HEK293 (cell line): ENCODE results near the gene NDUFS2.

ENCODE experiments used
- CTCF ChIA-PET: fragments of 350-600 bp; formaldehyde crosslinking; extraction: SDS; loops from one replicate; lab custom pipeline; 2021; ENCODE audit warnings: antibody characterized with exemption; lab: Yijun Ruan, JAX
- POLR2A ChIA-PET: fragments of 300-600 bp; formaldehyde crosslinking; extraction: SDS; loops from one replicate; lab custom pipeline; 2020; ENCODE audit warnings: antibody characterized with exemption, inconsistent platforms; lab: Yijun Ruan, JAX
- H3K27ac ChIP-seq: fragments of 200-500 bp; sonication (Bioruptor generic); 2 replicates; pipeline ENCODE4 v1.5.1; 2014; ENCODE audit warnings: low read depth, low read length, control low read depth, inconsistent platforms; ENCODE audit errors: extremely low read depth
- H3K36me3 ChIP-seq, 2 experiments: fragments of 200-500 bp in 1 of 2; sonication (Bioruptor generic) in 1 of 2; 1 replicate in 1 of 2; 2 replicates in 1 of 2; pipeline ENCODE4 v1.5.1; 2014 to 2017; ENCODE audit warnings: inconsistent platforms in 2 of 2, low read length in 2 of 2; ENCODE audit not compliant: control insufficient read depth in 2 of 2, insufficient read depth in 1 of 2
- H3K4me1 ChIP-seq: fragments of 200-500 bp; sonication (Bioruptor generic); 2 replicates; pipeline ENCODE4 v1.5.1; 2014; ENCODE audit warnings: mild to moderate bottlenecking, low read length, inconsistent platforms; ENCODE audit not compliant: control insufficient read depth, insufficient read depth
- H3K4me3 ChIP-seq: 2 replicates; pipeline ENCODE4 v1.5.1; 2011; ENCODE audit warnings: low read depth, mild to moderate bottlenecking, control low read depth, low read length, moderate library complexity
- H3K9me3 ChIP-seq: fragments of 200-500 bp; sonication (Bioruptor generic); 2 replicates; pipeline ENCODE4 v1.5.1; 2014; ENCODE audit warnings: low read depth, low read length, inconsistent platforms; ENCODE audit not compliant: control insufficient read depth, insufficient read depth
- EGR2 ChIP-seq: fragments of 450-650 bp; formaldehyde crosslinking; IDR thresholded peaks from 2 replicates; pipeline ENCODE4 v1.5.1; 2016; ENCODE audit warnings: low read depth, missing biosample characterization, missing genetic modification characterization
- HOXC10 ChIP-seq: sonication (generic); formaldehyde crosslinking; IDR thresholded peaks from 2 replicates; pipeline ENCODE4 v1.8.1; 2023; ENCODE audit warnings: mild to moderate bottlenecking, missing genetic modification reagents
- KLF1 ChIP-seq: fragments of 450-650 bp; formaldehyde crosslinking; IDR thresholded peaks from 2 replicates; pipeline ENCODE4 v1.5.1; 2016; ENCODE audit warnings: missing biosample characterization, missing genetic modification characterization
- KLF10 ChIP-seq: fragments of 450-650 bp; IDR thresholded peaks from 2 replicates; pipeline ENCODE4 v1.5.1; 2018; ENCODE audit warnings: missing biosample characterization, mild to moderate bottlenecking, missing genetic modification characterization
- SCRT2 ChIP-seq: fragments of 450-650 bp; formaldehyde crosslinking; IDR thresholded peaks from 2 replicates; pipeline ENCODE4 v1.5.1; 2016; ENCODE audit warnings: missing biosample characterization, missing genetic modification characterization
- SP2 ChIP-seq: fragments of 450-650 bp; formaldehyde crosslinking; IDR thresholded peaks from 2 replicates; pipeline ENCODE4 v1.5.1; 2016; ENCODE audit warnings: missing biosample characterization, missing genetic modification characterization
- SP3 ChIP-seq: fragments of 450-650 bp; formaldehyde crosslinking; IDR thresholded peaks from 2 replicates; pipeline ENCODE4 v1.5.1; 2016; ENCODE audit warnings: missing biosample characterization, missing genetic modification characterization
- ZBTB17 ChIP-seq: fragments of 450-650 bp; formaldehyde crosslinking; IDR thresholded peaks from 2 replicates; pipeline ENCODE4 v1.5.1; 2016; ENCODE audit warnings: missing biosample characterization, missing genetic modification characterization
- ZBTB21 ChIP-seq: fragments of 450-650 bp; formaldehyde crosslinking; IDR thresholded peaks from 2 replicates; pipeline ENCODE4 v1.5.1; 2017; ENCODE audit warnings: missing biosample characterization, missing genetic modification characterization
- ZBTB48 ChIP-seq: fragments of 450-650 bp; formaldehyde crosslinking; IDR thresholded peaks from 2 replicates; pipeline ENCODE4 v1.5.1; 2016; ENCODE audit warnings: missing biosample characterization, missing genetic modification characterization
- ZNF239 ChIP-seq: fragments of 450-650 bp; formaldehyde crosslinking; IDR thresholded peaks from 2 replicates; pipeline ENCODE4 v1.5.1; 2016; ENCODE audit warnings: missing biosample characterization, missing genetic modification characterization
- ZNF354C ChIP-seq: fragments of 450-650 bp; formaldehyde crosslinking; IDR thresholded peaks from 2 replicates; pipeline ENCODE4 v1.5.1; 2016; ENCODE audit warnings: missing biosample characterization, missing genetic modification characterization, low read depth, borderline replicate concordance
- ZNF394 ChIP-seq: fragments of 450-650 bp; formaldehyde crosslinking; IDR thresholded peaks from 2 replicates; pipeline ENCODE4 v1.5.1; 2016; ENCODE audit warnings: missing biosample characterization, missing genetic modification characterization, mild to moderate bottlenecking, moderate library complexity, borderline replicate concordance
- ZNF423 ChIP-seq: fragments of 450-650 bp; formaldehyde crosslinking; IDR thresholded peaks from 2 replicates; pipeline ENCODE4 v1.5.1; 2016; ENCODE audit warnings: missing biosample characterization, missing genetic modification characterization
- ZNF530 ChIP-seq: fragments of 450-650 bp; formaldehyde crosslinking; IDR thresholded peaks from 2 replicates; pipeline ENCODE4 v1.5.1; 2016; ENCODE audit warnings: low read depth, missing biosample characterization, missing genetic modification characterization
- ZNF555 ChIP-seq: fragments of 450-650 bp; formaldehyde crosslinking; conservative IDR thresholded peaks from 2 replicates; pipeline ENCODE4 v1.5.1; 2017; ENCODE audit warnings: missing biosample characterization, mild to moderate bottlenecking, missing genetic modification characterization, inconsistent platforms
- ZNF677 ChIP-seq: fragments of 450-650 bp; IDR thresholded peaks from 2 replicates; pipeline ENCODE4 v1.5.0; 2018; ENCODE audit warnings: missing biosample characterization, mild to moderate bottlenecking, missing genetic modification characterization, moderate library complexity
- ZNF704 ChIP-seq: fragments of 450-650 bp; formaldehyde crosslinking; IDR thresholded peaks from 2 replicates; pipeline ENCODE4 v1.5.1; 2016; ENCODE audit warnings: missing biosample characterization, missing genetic modification characterization
- ZNF776 ChIP-seq: fragments of 450-650 bp; formaldehyde crosslinking; IDR thresholded peaks from 2 replicates; pipeline ENCODE4 v1.5.0; 2017; ENCODE audit warnings: missing biosample characterization, missing genetic modification characterization, borderline replicate concordance
- ZNF843 ChIP-seq: fragments of 450-650 bp; formaldehyde crosslinking; IDR thresholded peaks from 2 replicates; pipeline ENCODE4 v1.5.1; 2016; ENCODE audit warnings: missing biosample characterization, missing genetic modification characterization
- TF ChIP-seq, protein P1 (sequence below): fragments of 450-650 bp; formaldehyde crosslinking; IDR thresholded peaks from 2 replicates; pipeline ENCODE4 v1.5.1; 2016; ENCODE audit warnings: missing biosample characterization, missing genetic modification characterization
- TF ChIP-seq, protein P2 (sequence below): fragments of 450-650 bp; formaldehyde crosslinking; IDR thresholded peaks from 2 replicates; pipeline ENCODE4 v1.5.1; 2016; ENCODE audit warnings: missing biosample characterization, missing genetic modification characterization
- TF ChIP-seq, protein P3 (sequence below): fragments of 450-650 bp; formaldehyde crosslinking; IDR thresholded peaks from 2 replicates; pipeline ENCODE4 v1.5.1; 2016; ENCODE audit warnings: missing biosample characterization, missing genetic modification characterization

Gene NDUFS2

GRCh38 chr1:161185282-161185682, 16.9 kb upstream of the NDUFS2 start (continued):
- TF ChIP-seq, protein P1, sequence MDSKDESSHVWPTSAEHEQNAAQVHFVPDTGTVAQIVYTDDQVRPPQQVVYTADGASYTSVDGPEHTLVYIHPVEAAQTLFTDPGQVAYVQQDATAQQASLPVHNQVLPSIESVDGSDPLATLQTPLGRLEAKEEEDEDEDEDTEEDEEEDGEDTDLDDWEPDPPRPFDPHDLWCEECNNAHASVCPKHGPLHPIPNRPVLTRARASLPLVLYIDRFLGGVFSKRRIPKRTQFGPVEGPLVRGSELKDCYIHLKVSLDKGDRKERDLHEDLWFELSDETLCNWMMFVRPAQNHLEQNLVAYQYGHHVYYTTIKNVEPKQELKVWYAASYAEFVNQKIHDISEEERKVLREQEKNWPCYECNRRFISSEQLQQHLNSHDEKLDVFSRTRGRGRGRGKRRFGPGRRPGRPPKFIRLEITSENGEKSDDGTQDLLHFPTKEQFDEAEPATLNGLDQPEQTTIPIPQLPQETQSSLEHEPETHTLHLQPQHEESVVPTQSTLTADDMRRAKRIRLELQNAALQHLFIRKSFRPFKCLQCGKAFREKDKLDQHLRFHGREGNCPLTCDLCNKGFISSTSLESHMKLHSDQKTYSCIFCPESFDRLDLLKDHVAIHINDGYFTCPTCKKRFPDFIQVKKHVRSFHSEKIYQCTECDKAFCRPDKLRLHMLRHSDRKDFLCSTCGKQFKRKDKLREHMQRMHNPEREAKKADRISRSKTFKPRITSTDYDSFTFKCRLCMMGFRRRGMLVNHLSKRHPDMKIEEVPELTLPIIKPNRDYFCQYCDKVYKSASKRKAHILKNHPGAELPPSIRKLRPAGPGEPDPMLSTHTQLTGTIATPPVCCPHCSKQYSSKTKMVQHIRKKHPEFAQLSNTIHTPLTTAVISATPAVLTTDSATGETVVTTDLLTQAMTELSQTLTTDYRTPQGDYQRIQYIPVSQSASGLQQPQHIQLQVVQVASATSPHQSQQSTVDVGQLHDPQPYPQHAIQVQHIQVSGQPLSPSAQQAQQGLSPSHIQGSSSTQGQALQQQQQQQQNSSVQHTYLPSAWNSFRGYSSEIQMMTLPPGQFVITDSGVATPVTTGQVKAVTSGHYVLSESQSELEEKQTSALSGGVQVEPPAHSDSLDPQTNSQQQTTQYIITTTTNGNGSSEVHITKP (tag by site-specific recombination), result peak; percentile 96
- TF ChIP-seq ZBTB48 (tag by site-specific recombination), result no peak
- TF ChIP-seq, all 188 proteins: peak for 3

DNA sequence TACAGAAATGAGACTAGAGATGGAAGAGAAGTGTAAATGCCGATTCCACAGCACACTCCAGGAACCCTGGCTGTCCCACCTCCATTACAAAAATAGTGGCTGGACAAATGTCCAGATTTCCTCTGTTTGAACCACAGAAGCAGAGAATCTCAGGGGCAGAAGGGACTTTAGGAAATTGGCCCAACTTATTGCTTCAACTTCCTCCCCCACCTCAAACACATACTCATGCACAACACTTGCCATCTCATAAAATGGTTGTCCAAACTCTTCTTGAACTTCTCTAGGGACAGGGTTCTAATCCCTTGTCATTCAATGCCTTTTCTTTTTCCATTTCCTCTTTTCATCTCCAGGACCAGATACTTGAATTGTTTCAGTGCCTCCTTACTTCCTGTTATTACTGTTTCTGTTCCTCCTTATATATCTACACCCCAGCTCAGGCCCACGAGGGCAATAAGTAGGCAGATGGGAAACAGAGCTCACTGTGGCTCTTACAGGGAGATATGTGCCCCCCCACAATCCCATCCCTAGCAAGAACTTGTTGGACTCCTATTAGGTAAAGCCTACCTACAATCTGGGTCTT, 16.3 kb upstream of the NDUFS2 start:
- no peak overlapping the region for H3K4me3 ChIP-seq
- H3K27ac ChIP-seq, result no peak overlapping the region
- ChIA-PET CTCF (interaction anchor here (0.6 to 1.9 kb wide), 4 partner anchors 21 to 40 kb away, joined by 3 to 8 read pairs (median 4); partner anchors contain the start of genes PPOX and TOMM40L), POLR2A (interaction anchor here (1.0 kb wide), 1 partner anchor 16 kb away, joined by 3 read pairs; the partner anchor contains the start of gene NDUFS2)
- H3K36me3 ChIP-seq, result no peaks in the 10 kb centered on the region
- TF ChIP-seq ZNF776 (tag by site-specific recombination) (no peak), ZBTB21 (tag by site-specific recombination) (no peak), ZNF239 (no peak), SP2 (tag by site-specific recombination) (no peak), KLF1 (tag by site-specific recombination) (no peak), ZNF843 (tag by site-specific recombination) (no peak), ZNF394 (no peak), ZNF677 (tag by site-specific recombination) (no peak)
- H3K4me1 ChIP-seq, result no peaks in the 10 kb centered on the region
- H3K9me3 ChIP-seq, result no peaks in the 10 kb centered on the region

DNA sequence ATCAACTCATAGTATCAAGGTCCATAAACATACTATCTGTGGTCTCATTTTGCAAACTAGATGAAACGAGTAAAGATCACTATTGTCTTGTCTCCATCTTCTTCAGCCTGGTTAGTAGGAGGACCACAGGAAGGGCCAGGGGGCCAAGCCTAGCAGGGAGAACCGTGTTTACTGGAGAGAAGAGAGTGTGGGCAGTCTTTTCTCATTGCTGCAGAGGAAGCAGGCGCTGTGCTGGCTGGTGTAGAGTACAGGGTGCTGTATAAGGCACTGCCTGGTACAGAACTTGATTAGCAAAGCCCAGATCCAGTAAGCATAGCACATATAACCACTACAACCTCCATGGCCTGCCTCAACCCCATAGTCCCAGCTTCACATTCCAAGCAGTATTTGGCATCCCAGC, 14.9 kb upstream of the NDUFS2 start:
- Histone ChIP-seq H3K36me3 (no peaks in the 10 kb centered on the region), H3K27ac (no peak overlapping the region), H3K4me1 (no peaks in the 10 kb centered on the region), H3K9me3 (no peaks in the 10 kb centered on the region), H3K4me3 (no peak overlapping the region)
- ChIA-PET CTCF (interaction anchor here (0.6 to 1.9 kb wide), 3 partner anchors 21 to 42 kb away, joined by 4 to 8 read pairs (median 6); partner anchors contain the start of gene PPOX), POLR2A (no interaction called here)
- no peak for TF ChIP-seq SP3 (tag by site-specific recombination)
- no peak for TF ChIP-seq ZNF423
- TF ChIP-seq EGR2 (tag by site-specific recombination), result no peak
- no peak for TF ChIP-seq ZNF704

DNA sequence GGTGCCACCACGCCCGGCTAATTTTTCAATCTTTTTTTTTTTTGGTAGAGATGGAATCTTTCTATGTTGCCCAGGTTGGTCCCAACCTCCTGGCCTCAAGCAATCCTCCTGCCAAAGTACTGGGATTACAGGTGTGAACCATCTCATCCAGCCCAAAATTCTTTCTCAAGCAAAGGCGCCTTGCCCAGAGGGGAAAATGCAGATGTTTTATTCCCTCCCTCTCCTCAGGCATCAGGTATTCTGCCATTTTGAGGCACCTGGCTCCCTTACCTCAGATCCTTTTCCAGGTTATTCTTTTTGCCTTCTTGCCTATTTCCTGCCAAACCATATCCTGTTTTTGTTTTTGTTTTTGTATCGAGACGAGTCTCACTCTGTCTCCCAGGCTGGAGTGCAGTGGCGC, 13.8 kb upstream of the NDUFS2 start:
- Histone ChIP-seq H3K9me3 (no peaks in the 10 kb centered on the region), H3K4me1 (no peaks in the 10 kb centered on the region), H3K36me3 (no peaks in the 10 kb centered on the region), H3K4me3 (no peak overlapping the region), H3K27ac (no peak overlapping the region)
- POLR2A ChIA-PET, result no interaction called here
- CTCF ChIA-PET, result interaction anchor here (0.6 to 1.0 kb wide), 4 partner anchors 9 to 481 kb away, joined by 3 to 5 read pairs (median 4); partner anchors contain the start of gene TOMM40L
- TF ChIP-seq ZNF555 (tag by site-specific recombination) (no peak), ZBTB17 (no peak), ZNF354C (no peak), SCRT2 (tag by site-specific recombination) (no peak), ZNF530 (tag by site-specific recombination) (no peak), HOXC10 (no peak), KLF10 (tag by site-specific recombination) (no peak)
- TF ChIP-seq, protein P2, sequence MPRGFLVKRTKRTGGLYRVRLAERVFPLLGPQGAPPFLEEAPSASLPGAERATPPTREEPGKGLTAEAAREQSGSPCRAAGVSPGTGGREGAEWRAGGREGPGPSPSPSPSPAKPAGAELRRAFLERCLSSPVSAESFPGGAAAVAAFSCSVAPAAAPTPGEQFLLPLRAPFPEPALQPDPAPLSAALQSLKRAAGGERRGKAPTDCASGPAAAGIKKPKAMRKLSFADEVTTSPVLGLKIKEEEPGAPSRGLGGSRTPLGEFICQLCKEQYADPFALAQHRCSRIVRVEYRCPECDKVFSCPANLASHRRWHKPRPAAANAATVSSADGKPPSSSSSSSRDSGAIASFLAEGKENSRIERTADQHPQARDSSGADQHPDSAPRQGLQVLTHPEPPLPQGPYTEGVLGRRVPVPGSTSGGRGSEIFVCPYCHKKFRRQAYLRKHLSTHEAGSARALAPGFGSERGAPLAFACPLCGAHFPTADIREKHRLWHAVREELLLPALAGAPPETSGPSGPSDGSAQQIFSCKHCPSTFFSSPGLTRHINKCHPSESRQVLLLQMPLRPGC (tag by site-specific recombination), result no peak
- TF ChIP-seq, protein P3, sequence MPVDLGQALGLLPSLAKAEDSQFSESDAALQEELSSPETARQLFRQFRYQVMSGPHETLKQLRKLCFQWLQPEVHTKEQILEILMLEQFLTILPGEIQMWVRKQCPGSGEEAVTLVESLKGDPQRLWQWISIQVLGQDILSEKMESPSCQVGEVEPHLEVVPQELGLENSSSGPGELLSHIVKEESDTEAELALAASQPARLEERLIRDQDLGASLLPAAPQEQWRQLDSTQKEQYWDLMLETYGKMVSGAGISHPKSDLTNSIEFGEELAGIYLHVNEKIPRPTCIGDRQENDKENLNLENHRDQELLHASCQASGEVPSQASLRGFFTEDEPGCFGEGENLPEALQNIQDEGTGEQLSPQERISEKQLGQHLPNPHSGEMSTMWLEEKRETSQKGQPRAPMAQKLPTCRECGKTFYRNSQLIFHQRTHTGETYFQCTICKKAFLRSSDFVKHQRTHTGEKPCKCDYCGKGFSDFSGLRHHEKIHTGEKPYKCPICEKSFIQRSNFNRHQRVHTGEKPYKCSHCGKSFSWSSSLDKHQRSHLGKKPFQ (tag by site-specific recombination), result no peak
